Inflammatory macrophage treated with lipopolysaccharide for 4 hours (primary cell): ENCODE results near the gene UBAC1.

ENCODE experiments used
- DNase-seq: peaks from one replicate; pipeline ENCODE4 v3.0.0-alpha.2; 2020

The UBAC1 gene

GRCh38 chr9:135961277-135961715 lies at the start of gene UBAC1:
Gene UBAC1 (minus strand): TSS chr9:135961373. CDS start chr9:135961162, 211 bp downstream.
- peak; percentile 96 for DNase-seq

- DNase-seq: no peak
Measured at GRCh38 chr9:136010615-136011361, 49.6 kb upstream of the UBAC1 start.

GRCh38 chr9:136010176-136010575 lies 49.0 kb upstream of the UBAC1 start:
- no peak for DNase-seq

- no peak for DNase-seq
Measured at GRCh38 chr9:136009516-136009915, 48.3 kb upstream of the UBAC1 start.

- DNase-seq: no peak
Measured at GRCh38 chr9:136008693-136008997, 47.5 kb upstream of the UBAC1 start.

- DNase-seq: no peak
Measured at GRCh38 chr9:136007934-136008692, 46.9 kb upstream of the UBAC1 start.

GRCh38 chr9:136007276-136007933 lies 46.2 kb upstream of the UBAC1 start:
- no peak for DNase-seq

GRCh38 chr9:136006169-136006568 lies 45.0 kb upstream of the UBAC1 start:
- no peak for DNase-seq

GRCh38 chr9:136004712-136005111 lies 43.5 kb upstream of the UBAC1 start:
- DNase-seq: no peak

- DNase-seq: no peak
Measured at GRCh38 chr9:136004219-136004618, 43.0 kb upstream of the UBAC1 start.

GRCh38 chr9:136003411-136004218 lies 42.4 kb upstream of the UBAC1 start:
- no peak for DNase-seq

- no peak for DNase-seq
Measured at GRCh38 chr9:136002881-136003280, 41.7 kb upstream of the UBAC1 start.

GRCh38 chr9:136002215-136002614 lies 41.0 kb upstream of the UBAC1 start:
- DNase-seq: no peak

- no peak for DNase-seq
Measured at GRCh38 chr9:136001231-136001630, 40.1 kb upstream of the UBAC1 start.

GRCh38 chr9:135998410-135999071 lies 37.4 kb upstream of the UBAC1 start:
- no peak for DNase-seq

- no peak for DNase-seq
Measured at GRCh38 chr9:135998016-135998380, 36.8 kb upstream of the UBAC1 start.

- DNase-seq: no peak
Measured at GRCh38 chr9:135997090-135998015, 36.2 kb upstream of the UBAC1 start.

- no peak for DNase-seq
Measured at GRCh38 chr9:135995816-135996215, 34.6 kb upstream of the UBAC1 start.

- DNase-seq: no peak
Measured at GRCh38 chr9:135994501-135995192, 33.5 kb upstream of the UBAC1 start.

- no peak for DNase-seq
Measured at GRCh38 chr9:135993765-135994500, 32.8 kb upstream of the UBAC1 start.
